K562 (cell line): ENCODE results near the gene CST6. TPM values are rescaled to one million over a fixed set of nuclear protein-coding genes. Genes with fewer than 3 reads are reported as not detected.

Experiments
- ATAC-seq: fragments of 200-7000 bp; cut with Tn5 transposase; 3 replicates; pipeline ENCODE4 v1.9.1; 2020; ENCODE audit warnings: moderate library complexity
- BruUV-seq: library from RNA; stranded (reverse); fragments of 400-500 nt; replicated peaks from 2 replicates; lab custom pipeline; 2021; lab: Mats Ljungman, UMichigan
- CTCF ChIA-PET: fragments of 300-600 bp; formaldehyde crosslinking; extraction: SDS; loops from one replicate; lab custom pipeline; 2021; ENCODE audit warnings: low intra/inter-chr PET ratio; lab: Yijun Ruan, JAX
- POLR2A ChIA-PET: fragments of 300-600, 350-650 bp; sonication (Branson Sonifier 250); formaldehyde crosslinking; extraction: SDS; loops from one replicate; lab custom pipeline; 2021; ENCODE audit warnings: antibody characterized with exemption, inconsistent platforms; lab: Yijun Ruan, JAX
- DNase-seq, 4 experiments: peaks; one replicate each; pipeline versions ENCODE4 v3.0.0 to v3.0.0-alpha.2; 2011 to 2018; ENCODE audit warnings: low spot score in 3 of 4, mixed read lengths in 3 of 4; ENCODE audit errors: extremely low read depth in 1 of 4
- FAIRE-seq: peaks from 2 replicates; lab custom pipeline; 2011; peaks lifted over from hg19 to GRCh38; lab: Jason Lieb, UNC
- H2AFZ ChIP-seq: 2 replicates; pipeline ENCODE4 v1.6.0; 2011; ENCODE audit warnings: low read depth, low read length, control low read depth, inconsistent platforms
- H3K27ac ChIP-seq: fragments of 200-600 bp; 3 replicates; pipeline ENCODE4 v1.8.0; 2011; ENCODE audit warnings: low read depth, mild to moderate bottlenecking, control low read depth, inconsistent platforms, low read length, moderate library complexity, mixed read lengths; ENCODE audit errors: extremely low read depth
- H3K27me3 ChIP-seq, 2 experiments: fragments of 300-600 bp in 1 of 2; 2 replicates in 1 of 2; 3 replicates in 1 of 2; pipeline versions ENCODE4 v1.6.0 to v1.8.0; 2011; ENCODE audit warnings: inconsistent platforms in 2 of 2, low read length in 2 of 2, mild to moderate bottlenecking in 1 of 2, mixed read lengths in 1 of 2, moderate library complexity in 1 of 2; ENCODE audit not compliant: control insufficient read depth in 2 of 2, insufficient read depth in 2 of 2
- H3K36me3 ChIP-seq: fragments of 300-600 bp; 3 replicates; pipeline ENCODE4 v1.8.0; 2011; ENCODE audit warnings: mild to moderate bottlenecking, low read length, inconsistent platforms; ENCODE audit not compliant: control insufficient read depth, insufficient read depth
- H3K4me1 ChIP-seq, 2 experiments: fragments of 200-600 bp in 1 of 2; replicated peaks in 1 of 2; 2 replicates in 1 of 2; 3 replicates in 1 of 2; pipeline versions ENCODE4 v1.5.1 to v1.8.0; 2011; ENCODE audit warnings: inconsistent platforms in 2 of 2, low read length in 2 of 2, mild to moderate bottlenecking in 1 of 2, mixed read lengths in 1 of 2, moderate library complexity in 1 of 2; ENCODE audit not compliant: control insufficient read depth in 2 of 2, insufficient read depth in 2 of 2
- H3K4me2 ChIP-seq: 2 replicates; pipeline ENCODE4 v1.6.1; 2011; ENCODE audit warnings: low read length, control low read depth, inconsistent platforms, mixed read lengths; ENCODE audit not compliant: insufficient read depth
- H3K4me3 ChIP-seq: fragments of 200-600 bp; sonication (generic), shearing (Covaris generic); 2 replicates; pipeline ENCODE4 v1.5.1; 2016; ENCODE audit warnings: control low read depth, inconsistent platforms
- H3K79me2 ChIP-seq: fragments of 200-600 bp; 3 replicates; pipeline ENCODE4 v1.8.0; 2011; ENCODE audit warnings: low read length, inconsistent platforms; ENCODE audit not compliant: control insufficient read depth, insufficient read depth
- H3K9ac ChIP-seq, 2 experiments: 2 replicates each; pipeline versions ENCODE4 v1.6.0 to v1.6.1; 2011; ENCODE audit warnings: low read depth in 2 of 2, low read length in 2 of 2, control low read depth in 1 of 2, inconsistent platforms in 1 of 2, mild to moderate bottlenecking in 1 of 2, mixed read lengths in 1 of 2; ENCODE audit not compliant: insufficient read depth in 1 of 2
- H3K9me1 ChIP-seq: one replicate; pipeline ENCODE4 v1.6.0; 2011; ENCODE audit warnings: inconsistent platforms, mild to moderate bottlenecking, low read length, moderate library complexity; ENCODE audit not compliant: control insufficient read depth, insufficient read depth
- H3K9me3 ChIP-seq: replicated peaks from 2 replicates; pipeline ENCODE4 v1.5.1; 2011; ENCODE audit warnings: low read depth, low read length, inconsistent platforms; ENCODE audit not compliant: control insufficient read depth, insufficient read depth
- H4K20me1 ChIP-seq: replicated peaks from 2 replicates; pipeline ENCODE4 v1.6.1; 2011; ENCODE audit warnings: low read length, inconsistent platforms, mixed read lengths; ENCODE audit not compliant: control insufficient read depth, insufficient read depth
- CBFA2T3 ChIP-seq: fragments of 450-650 bp; IDR thresholded peaks from 2 replicates; pipeline ENCODE4 v1.6.1; 2017
- CHD4 ChIP-seq: fragments of 200-600 bp; sonication (generic); IDR thresholded peaks from 3 replicates; pipeline ENCODE4 v1.6.1; 2012; ENCODE audit warnings: low read depth, mild to moderate bottlenecking, mixed read lengths, low read length, inconsistent platforms; ENCODE audit not compliant: insufficient read depth, insufficient replicate concordance, poor library complexity, severe bottlenecking
- GTF2B ChIP-seq: IDR thresholded peaks from 2 replicates; pipeline ENCODE4 v1.6.1; 2011; ENCODE audit not compliant: insufficient read length; ENCODE audit errors: extremely low read depth
- IRF1 ChIP-seq: sonication (generic); formaldehyde crosslinking; IDR thresholded peaks from 2 replicates; pipeline ENCODE4 v1.8.0; 2022; ENCODE audit warnings: missing genetic modification reagents, mild to moderate bottlenecking, borderline replicate concordance
- LARP7 ChIP-seq: fragments of 450-650 bp; IDR thresholded peaks from 2 replicates; pipeline ENCODE4 v1.6.1; 2016
- MEF2A ChIP-seq: IDR thresholded peaks from 2 replicates; pipeline ENCODE4 v1.6.1; 2011; ENCODE audit warnings: low read depth, mild to moderate bottlenecking, low read length, moderate library complexity; ENCODE audit not compliant: control insufficient read depth
- SP2 ChIP-seq: IDR thresholded peaks from 2 replicates; pipeline ENCODE4 v1.6.1; 2011; ENCODE audit warnings: mild to moderate bottlenecking, low read depth, low read length, moderate library complexity; ENCODE audit not compliant: poor library complexity, severe bottlenecking; ENCODE audit errors: extremely low read depth
- ZNF586 ChIP-seq: fragments of 450-650 bp; formaldehyde crosslinking; conservative IDR thresholded peaks from 2 replicates; pipeline ENCODE4 v1.4.0; 2020; ENCODE audit warnings: mild to moderate bottlenecking, moderate library complexity
- WGBS: fragments of 100-300 bp; shearing (Covaris generic); methylation state at CpG from one replicate; pipeline ENCODE4 v1.1.6; 2016; ENCODE audit warnings: low coverage, mixed read lengths; ENCODE audit not compliant: insufficient coverage; ENCODE audit errors: missing lambda C conversion rate; 5-methylcytosine and 5-hydroxymethylcytosine counted together
- in situ Hi-C: fragments of 300-500 bp; cut with MboI; formaldehyde crosslinking; loops from 4 replicates; pipeline ENCODE4 v1.15.0; 2018; ENCODE audit warnings: inconsistent platforms, mixed read lengths
- intact Hi-C: fragments of 100-400 bp; cut with micrococcal nuclease; formaldehyde crosslinking; loops from 2 replicates; pipeline ENCODE4 v1.14.2; 2022
- polyA plus RNA-seq, 8 experiments: library from polyadenylated mRNA; depleted of rRNA in 4 of 8; stranded (reverse) in 5 of 8; unstranded in 3 of 8; fragments of >200 nt; fragmentation: Nextera tagmentation in 2 of 8; fragmentation: Illumina TruSeq in 1 of 8; extraction: Ambion mirVana in 2 of 8; extraction: Trizol in 1 of 8; gene quantifications; 2 replicates each; pipeline versions ENCODE4 v1.2.1 to v1.2.3, GENCODE V29; 2011 to 2014; ENCODE audit warnings: inconsistent platforms in 1 of 8, missing spikeins in 1 of 8
- total RNA-seq, 7 experiments: library from RNA; depleted of rRNA in 6 of 7; stranded (reverse); fragments of >200 nt in 6 of 7; fragmentation: Illumina TruSeq in 2 of 7; extraction: Trizol in 2 of 7; gene quantifications; 2 replicates each; pipeline versions ENCODE4 v1.2.1 to v1.2.3, GENCODE V29; 2011 to 2021; ENCODE audit warnings: low replicate concordance in 1 of 7
- TF ChIP-seq, protein P1 (sequence below), 3 experiments: fragments of 200-800 bp in 1 of 3; fragments of 250-450 bp in 1 of 3; fragments of 450-650 bp in 1 of 3; sonication (Bioruptor Pico) in 1 of 3; sonication (Bioruptor generic) in 1 of 3; formaldehyde crosslinking in 1 of 3; IDR thresholded peaks; 2 replicates each; pipeline versions ENCODE4 v1.6.1 to v1.8.0; 2016 to 2022; ENCODE audit warnings: mild to moderate bottlenecking in 2 of 3, missing genetic modification characterization in 2 of 3, missing compliant biosample characterization in 1 of 3, moderate library complexity in 1 of 3
- TF ChIP-seq, protein P2 (sequence below): sonication (generic); formaldehyde crosslinking; IDR thresholded peaks from 2 replicates; pipeline ENCODE4 v1.9.0; 2022; ENCODE audit warnings: mild to moderate bottlenecking, missing genetic modification reagents

The CST6 gene
- total and polyA plus RNA-seq, 9 of the 15 experiments (the other 6 are each of a cell fraction or from before 2014, with no cell fraction given) = not detected

GRCh38 chr11:66026017-66026529 lies 14.3 kb downstream of the CST6 start, which contains the start of gene CATSPER1:
CATSPER1 (minus strand) TSS chr11:66026479; CDS start chr11:66026379, 100 bp downstream.
- H3K4me3 ChIP-seq = no peak within 1 kb of the TSS
- no peaks in the 10 kb centered on the region for H3K79me2 ChIP-seq
- no peaks in the 10 kb centered on the region for H3K9me3 ChIP-seq
- no peaks in the 10 kb centered on the region for H3K36me3 ChIP-seq
- ATAC-seq = no peak
- peak within 1 kb of the TSS in 1 of 2 experiments; percentile 50; a peak in 1 of 4 replicates for H3K9ac ChIP-seq
- H3K9me1 ChIP-seq = no peaks in the 10 kb centered on the region
- H4K20me1 ChIP-seq = no peaks in the 10 kb centered on the region
- no peaks in the 10 kb centered on the region for H3K27me3 ChIP-seq
- H3K27ac ChIP-seq = no peak within 1 kb of the TSS
- H2AFZ ChIP-seq = no peak within 1 kb of the TSS
- BruUV-seq = no TSS peak
- DNase-seq = no peak
- H3K4me1 ChIP-seq = peaks cover 5 to 31% of the 10 kb centered on the region in 2 experiments; a peak in 4 of 5 replicates
- no peak within 1 kb of the TSS for H3K4me2 ChIP-seq
- in situ Hi-C loops = no loop called here
- intact Hi-C loops = no loop called here
- no peak for FAIRE-seq
- ChIA-PET POLR2A (interaction anchor here (0.6 to 1.4 kb wide), 6 partner anchors 11 to 1351 kb away, joined by 3 to 4 read pairs (median 3); partner anchors contain the start of gene SF3B2), CTCF (no interaction called here)
- WGBS = 62% methylated on average over 18 of the region's 18 CpGs
- TF ChIP-seq SP2 (no peak), LARP7 (no peak), GTF2B (no peak), ZNF586 (CRISPR knock-in tag) (no peak), CHD4 (no peak), IRF1 (no peak), CBFA2T3 (no peak), MEF2A (no peak)
- TF ChIP-seq, protein P1, sequence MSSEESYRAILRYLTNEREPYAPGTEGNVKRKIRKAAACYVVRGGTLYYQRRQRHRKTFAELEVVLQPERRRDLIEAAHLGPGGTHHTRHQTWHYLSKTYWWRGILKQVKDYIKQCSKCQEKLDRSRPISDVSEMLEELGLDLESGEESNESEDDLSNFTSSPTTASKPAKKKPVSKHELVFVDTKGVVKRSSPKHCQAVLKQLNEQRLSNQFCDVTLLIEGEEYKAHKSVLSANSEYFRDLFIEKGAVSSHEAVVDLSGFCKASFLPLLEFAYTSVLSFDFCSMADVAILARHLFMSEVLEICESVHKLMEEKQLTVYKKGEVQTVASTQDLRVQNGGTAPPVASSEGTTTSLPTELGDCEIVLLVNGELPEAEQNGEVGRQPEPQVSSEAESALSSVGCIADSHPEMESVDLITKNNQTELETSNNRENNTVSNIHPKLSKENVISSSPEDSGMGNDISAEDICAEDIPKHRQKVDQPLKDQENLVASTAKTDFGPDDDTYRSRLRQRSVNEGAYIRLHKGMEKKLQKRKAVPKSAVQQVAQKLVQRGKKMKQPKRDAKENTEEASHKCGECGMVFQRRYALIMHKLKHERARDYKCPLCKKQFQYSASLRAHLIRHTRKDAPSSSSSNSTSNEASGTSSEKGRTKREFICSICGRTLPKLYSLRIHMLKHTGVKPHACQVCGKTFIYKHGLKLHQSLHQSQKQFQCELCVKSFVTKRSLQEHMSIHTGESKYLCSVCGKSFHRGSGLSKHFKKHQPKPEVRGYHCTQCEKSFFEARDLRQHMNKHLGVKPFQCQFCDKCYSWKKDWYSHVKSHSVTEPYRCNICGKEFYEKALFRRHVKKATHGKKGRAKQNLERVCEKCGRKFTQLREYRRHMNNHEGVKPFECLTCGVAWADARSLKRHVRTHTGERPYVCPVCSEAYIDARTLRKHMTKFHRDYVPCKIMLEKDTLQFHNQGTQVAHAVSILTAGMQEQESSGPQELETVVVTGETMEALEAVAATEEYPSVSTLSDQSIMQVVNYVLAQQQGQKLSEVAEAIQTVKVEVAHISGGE (CRISPR knock-in tag; IDR thresholded peaks at IDR 0.05) = no peak
- TF ChIP-seq, protein P2, sequence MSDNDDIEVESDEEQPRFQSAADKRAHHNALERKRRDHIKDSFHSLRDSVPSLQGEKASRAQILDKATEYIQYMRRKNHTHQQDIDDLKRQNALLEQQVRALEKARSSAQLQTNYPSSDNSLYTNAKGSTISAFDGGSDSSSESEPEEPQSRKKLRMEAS (CRISPR knock-in tag) = no peak
